Endothelial cell of hepatic sinusoid (primary cell): ENCODE results near the gene FADS3.

Source experiments
- in situ Hi-C: cut with HindIII; loops from 2 replicates; pipeline ENCODE4 v1.10.0; 2017; ENCODE audit warnings: low sequenced_read_pairs

Gene FADS3

DNA sequence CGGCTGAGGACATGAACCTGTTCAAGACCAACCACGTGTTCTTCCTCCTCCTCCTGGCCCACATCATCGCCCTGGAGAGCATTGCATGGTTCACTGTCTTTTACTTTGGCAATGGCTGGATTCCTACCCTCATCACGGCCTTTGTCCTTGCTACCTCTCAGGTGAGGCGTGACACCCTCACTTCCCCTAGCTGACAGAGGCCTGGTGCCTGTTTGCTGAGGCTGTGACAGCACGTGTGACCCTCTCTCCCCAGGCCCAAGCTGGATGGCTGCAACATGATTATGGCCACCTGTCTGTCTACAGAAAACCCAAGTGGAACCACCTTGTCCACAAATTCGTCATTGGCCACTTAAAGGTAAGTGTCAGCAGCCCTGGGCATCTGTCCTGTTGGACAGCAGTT, 51.0 kb downstream of the FADS3 start:
- in situ Hi-C loops = loop anchor here (10.0 kb wide), 1 partner anchor 46 kb away; the partner anchor contains the start of genes FEN1 and TMEM258

DNA sequence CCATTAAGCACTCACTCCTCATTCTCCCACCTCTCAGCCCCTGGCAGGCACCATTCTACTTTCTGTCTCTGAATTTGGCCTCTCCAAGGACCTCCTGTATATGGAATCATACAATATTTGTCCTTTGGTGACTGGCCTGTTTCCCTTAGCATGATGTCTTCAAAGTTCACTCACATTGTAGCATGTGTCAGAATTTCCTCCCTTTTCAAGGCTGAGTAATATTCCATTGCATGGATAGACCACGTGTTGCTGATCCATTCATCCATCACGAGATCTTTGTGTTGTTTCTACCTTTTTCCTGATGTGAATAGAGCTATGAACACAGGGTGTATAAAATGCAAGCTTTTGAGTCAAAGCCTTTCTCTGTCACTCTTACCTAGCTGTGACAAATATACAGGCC, 51.6 kb downstream of the FADS3 start:
- in situ Hi-C loops = loop anchor here (10.0 kb wide), 1 partner anchor 45 kb away; the partner anchor contains the start of genes FEN1 and TMEM258

DNA sequence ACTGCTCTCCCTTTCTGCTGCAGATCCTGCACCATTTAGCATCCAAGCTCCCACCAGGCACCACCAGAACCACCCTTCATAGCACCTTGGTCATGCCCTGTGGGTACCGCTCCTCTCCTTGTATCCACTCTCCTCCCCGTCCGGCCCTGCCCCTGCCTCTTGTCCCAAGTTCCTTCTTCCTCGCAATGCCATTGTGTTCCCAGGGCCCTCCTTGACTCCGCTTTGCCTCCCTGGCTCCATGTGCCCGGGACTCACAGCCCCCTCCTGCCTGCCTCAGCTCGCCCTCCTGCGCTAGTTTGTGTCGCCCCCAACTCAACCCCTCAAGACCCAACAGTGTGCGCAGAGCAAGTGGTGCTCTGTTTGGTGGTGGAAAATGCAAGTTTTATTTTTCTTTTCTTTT, 52.4 kb downstream of the FADS3 start:
- in situ Hi-C loops = no loop called here

DNA sequence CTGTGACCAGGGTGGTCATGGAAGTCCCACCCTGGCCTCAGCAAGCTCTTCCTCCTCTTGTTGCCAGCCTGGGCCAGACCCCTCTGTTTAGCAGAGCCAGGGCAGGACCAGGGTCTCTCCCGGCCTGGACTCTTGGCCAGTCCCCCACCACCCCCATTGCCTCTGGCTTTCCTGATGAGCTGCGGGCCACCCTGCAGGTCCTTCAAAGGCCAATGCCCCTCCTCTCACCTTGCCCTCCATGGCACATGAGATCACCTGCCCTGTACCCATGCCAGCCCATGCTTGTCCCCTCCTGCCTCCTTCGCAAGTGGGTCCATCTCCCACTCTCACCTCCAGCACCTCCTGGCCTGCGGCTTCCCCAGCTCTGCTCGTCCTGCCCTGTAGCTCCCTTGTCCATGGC, 52.8 kb downstream of the FADS3 start:
- in situ Hi-C loops = no loop called here

DNA sequence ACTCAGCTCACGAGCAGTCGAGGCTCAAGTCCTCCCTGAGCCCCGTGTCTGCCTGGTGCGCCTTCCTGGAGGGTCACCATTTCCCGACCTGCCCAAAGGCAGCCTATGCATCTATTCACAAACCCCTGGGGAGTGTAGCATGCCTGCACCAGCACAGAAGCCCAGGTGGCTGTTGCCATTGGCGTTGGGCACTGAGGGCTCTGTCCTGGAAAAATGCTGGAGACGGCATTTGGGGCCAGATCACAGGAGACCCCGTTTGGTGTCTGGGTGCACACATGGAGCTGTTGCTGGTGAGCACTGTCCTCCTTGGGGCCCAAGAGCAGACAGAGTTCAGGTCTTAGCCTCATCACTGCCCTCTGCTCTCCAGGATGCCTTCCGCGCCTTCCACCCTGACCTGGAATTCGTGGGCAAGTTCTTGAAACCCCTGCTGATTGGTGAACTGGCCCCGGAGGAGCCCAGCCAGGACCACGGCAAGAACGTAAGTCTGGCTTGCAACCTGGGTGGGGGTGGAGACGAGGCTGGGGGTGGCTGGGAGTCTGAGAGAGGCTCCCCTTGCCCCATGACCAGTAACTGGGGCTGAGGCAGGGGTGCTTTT, 53.8 kb downstream of the FADS3 start:
- in situ Hi-C loops = no loop called here

DNA sequence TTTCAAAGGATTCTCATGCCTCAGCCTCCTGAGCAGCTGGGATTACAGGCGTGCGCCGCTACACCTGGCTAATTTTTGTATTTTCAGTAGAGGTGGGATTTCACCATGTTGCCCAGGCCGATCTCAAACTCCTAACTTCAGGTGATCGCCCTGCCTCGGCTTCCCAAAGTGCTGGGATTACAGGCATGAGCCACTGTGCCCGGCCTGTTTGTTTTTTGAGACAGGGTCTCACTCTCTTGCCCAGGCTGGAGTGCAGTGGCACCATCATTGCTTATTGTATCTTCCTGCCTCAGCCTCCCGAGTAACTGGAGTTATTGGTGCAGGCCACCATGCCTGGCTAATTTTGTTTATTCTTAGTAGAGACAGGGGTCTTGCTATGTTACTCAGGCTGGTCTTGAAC, 55.2 kb downstream of the FADS3 start:
- in situ Hi-C loops = no loop called here

DNA sequence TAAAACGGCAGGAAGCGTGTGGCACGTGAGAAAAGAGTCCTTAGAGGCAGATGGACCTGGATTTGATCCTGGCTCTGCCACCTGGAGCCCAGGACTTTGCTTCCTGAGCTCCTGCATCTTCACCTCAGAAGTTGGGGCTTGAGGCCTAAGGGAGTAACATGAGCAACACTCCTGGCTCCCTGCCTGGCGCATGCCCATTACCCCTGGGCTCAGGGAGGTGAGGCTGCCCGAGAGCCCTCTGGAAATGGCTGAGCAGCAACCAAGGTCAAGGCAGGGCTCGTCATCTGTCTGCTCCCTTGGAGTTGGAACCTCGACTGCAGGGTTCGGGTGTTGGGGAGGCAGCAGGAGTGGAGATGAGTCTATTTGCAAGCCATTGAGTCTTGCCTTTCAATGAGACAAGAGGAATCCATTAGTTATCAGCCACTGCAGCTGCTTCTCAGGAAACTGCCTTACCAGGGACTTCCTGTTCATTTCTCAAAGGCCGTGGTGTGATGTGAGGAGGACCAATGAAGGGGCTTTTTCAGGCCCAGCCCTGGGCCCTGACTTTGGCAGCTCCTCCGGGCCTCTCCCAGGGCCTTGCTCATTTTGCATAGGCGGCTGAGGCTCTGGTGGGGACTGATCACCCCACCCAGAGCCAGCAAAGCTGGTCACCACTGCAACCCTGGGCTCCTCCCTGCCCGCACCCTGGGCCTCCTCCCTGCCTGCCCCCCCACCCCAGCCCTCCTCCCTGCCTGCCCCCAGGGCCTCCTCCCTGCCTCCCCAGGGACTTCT, 56.9 kb downstream of the FADS3 start:
- in situ Hi-C loops = no loop called here

DNA sequence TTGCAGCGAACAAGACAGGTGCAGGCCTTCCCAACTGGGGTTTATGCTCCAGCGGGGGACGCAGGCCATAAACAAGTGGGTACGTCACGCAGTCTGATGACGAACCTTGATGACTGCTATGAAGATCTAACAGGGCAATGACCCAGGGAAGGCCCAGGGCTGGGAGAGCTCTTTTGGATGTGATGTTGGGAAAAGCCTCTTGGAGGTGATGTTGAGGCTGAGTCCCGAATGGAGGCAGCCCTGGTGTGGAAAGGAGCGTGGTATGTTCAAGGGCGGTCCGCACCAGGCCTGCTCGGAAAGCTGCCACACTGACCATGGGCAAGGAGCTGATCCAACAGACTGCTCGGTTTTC, 57.4 kb downstream of the FADS3 start:
- in situ Hi-C loops = no loop called here

DNA sequence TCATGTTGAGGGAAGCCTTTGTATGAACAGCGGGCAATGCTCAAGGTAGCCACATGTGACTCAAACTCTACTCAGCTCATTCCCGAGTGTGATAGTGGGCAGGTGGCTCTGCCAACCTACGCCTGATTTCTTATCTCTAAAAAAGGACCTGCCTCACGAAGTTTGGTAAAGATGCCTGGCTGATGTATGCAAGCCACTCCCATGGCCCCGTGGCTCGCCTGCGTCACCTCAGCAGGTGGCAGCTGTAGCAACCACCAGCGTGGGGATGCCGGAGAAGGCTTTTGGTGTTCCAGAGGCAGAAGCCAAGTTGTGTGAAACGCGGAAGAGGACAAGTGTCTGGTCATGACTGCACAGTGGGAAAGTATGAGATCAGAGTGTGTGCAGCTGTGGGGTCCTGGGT, 57.9 kb downstream of the FADS3 start:
- in situ Hi-C loops = no loop called here

DNA sequence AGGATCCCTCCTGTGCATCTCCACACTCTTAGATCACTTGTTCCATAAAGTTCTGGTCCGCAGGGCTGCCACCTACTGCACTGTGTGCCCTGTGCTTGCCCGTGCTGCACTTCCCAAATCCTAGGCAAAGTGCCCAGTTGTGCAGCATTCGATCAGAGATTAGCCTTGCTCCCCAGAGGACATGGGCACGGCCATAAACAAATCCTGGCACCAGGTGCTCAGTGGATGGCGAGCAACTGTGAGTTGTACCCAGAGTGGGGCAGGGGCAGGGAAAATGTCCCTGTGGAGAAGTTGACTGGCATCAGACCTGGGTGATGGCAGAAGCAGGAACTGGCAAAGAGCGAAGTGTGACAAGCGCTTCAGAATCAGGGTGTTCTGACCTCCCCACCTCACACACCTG, 58.6 kb downstream of the FADS3 start:
- in situ Hi-C loops = no loop called here

DNA sequence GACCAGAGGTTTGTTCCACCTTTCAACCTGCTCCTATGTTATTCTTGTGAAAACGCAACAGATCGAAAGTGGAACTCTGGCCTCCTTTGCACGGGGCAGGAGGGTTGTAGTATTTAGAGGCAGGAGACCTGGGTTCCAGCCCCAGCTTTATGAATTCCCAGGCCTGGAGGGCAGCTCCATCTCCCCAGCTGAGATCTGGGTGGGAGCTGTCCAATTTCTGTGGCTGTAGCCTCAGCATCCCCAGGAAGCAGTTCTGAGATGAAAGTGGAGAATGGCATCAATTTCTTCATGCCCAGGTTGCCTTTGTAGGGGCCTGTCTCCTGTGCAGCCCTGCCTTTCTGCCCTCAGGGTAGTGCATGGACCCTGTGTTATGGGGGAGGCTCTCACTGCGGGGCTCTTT, 59.1 kb downstream of the FADS3 start:
- in situ Hi-C loops = no loop called here

DNA sequence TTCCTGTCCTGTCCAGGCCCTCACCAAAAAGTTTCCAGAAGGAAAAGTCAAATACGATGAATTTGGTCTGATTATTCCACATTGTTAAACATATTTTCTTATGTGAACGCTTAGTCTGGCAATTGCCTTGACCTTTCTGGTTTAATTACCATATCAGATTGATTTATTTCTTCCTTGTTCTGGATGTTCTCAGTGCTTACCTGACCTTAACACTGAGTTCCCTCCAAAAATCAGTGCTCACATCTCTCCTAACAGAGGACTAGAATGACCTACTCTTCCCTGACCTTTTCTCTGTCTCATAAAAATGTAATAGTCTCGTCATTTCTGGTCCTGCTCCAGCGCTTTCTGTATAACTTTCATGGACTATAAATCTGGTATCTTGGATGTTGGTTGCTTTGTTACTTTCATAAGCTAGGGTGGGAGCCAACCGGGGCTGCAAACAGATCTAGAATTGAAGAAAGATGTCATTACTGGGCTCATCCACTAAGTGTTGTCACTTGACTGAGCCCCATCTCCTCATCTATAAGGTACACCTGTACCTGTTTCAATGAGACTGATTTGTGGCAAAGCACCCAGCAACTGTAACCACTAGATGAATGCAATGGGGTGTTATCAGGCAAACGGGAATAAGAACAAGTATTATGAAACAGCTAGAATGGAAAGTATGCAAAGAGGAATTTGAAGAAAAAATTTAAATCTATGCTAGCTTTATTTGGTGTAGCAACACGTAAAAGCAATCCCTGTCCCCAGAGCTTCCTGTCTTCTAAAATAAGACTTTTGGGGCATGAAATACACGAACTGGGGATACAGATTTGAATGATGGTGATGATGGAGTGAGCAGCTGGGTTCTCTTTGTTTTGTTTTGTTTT, 60.9 kb downstream of the FADS3 start:
- in situ Hi-C loops = no loop called here

DNA sequence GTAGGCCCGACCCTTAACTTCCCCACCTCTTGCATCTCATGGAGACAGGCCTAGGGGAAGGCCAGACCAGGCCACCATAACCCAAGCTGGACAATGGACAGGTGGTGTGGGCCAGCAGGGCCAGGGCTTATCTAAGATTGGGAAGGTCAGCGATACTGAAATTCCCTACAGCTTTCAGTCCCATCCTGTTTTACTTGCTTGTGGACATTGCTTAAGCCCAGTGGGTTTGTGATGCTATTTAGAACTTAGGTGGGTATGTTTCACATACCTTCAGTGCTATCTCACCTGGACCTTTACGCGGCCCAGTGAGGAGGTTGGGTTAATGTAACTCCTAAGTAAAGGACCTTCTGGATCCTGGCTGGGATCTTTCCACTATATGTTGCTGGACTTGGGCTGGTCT, 61.5 kb downstream of the FADS3 start:
- in situ Hi-C loops = no loop called here

DNA sequence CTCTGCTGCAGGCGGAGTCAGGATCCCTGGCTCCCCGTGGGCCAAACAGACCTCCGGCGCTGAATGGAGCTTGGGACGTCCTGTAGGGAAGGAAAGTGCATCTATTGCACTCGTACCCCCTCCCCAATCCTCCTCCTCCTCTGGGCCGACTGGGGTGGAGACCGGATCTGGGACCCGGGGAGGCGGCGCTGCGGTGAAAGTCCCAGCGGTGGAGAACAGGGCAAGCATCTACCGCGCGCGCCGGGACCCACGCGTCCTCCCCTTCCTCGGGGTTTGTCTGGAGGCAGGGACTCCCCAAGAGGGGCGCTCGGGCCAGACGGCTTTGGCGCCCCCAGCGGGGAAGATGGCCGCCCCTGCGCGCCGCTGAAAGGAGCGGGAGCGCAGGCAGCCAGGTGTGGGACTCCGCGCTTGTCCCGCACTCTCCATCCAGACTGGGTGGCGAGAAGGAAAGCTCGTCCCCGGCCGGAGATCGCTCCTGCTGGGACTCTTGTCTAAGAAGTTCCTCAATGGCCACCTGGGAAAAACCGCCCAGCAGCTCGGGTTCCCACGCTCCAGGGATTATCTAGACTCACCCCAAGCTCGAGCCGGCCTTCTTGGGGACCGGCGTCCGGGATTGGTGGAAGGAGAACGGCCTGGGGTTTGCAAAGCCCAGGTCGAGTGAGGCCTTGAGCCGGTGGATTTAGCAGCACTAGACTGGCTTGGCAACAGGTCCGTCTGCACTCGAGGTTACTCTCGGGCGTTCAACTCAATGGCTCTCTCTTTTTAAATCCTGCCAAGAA, 62.5 kb downstream of the FADS3 start:
- in situ Hi-C loops = no loop called here

DNA sequence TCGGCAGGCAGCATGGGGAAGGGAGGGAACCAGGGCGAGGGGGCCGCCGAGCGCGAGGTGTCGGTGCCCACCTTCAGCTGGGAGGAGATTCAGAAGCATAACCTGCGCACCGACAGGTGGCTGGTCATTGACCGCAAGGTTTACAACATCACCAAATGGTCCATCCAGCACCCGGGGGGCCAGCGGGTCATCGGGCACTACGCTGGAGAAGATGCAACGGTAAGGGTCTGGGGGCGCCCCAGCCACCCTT, 63.0 kb downstream of the FADS3 start:
- in situ Hi-C loops = no loop called here

DNA sequence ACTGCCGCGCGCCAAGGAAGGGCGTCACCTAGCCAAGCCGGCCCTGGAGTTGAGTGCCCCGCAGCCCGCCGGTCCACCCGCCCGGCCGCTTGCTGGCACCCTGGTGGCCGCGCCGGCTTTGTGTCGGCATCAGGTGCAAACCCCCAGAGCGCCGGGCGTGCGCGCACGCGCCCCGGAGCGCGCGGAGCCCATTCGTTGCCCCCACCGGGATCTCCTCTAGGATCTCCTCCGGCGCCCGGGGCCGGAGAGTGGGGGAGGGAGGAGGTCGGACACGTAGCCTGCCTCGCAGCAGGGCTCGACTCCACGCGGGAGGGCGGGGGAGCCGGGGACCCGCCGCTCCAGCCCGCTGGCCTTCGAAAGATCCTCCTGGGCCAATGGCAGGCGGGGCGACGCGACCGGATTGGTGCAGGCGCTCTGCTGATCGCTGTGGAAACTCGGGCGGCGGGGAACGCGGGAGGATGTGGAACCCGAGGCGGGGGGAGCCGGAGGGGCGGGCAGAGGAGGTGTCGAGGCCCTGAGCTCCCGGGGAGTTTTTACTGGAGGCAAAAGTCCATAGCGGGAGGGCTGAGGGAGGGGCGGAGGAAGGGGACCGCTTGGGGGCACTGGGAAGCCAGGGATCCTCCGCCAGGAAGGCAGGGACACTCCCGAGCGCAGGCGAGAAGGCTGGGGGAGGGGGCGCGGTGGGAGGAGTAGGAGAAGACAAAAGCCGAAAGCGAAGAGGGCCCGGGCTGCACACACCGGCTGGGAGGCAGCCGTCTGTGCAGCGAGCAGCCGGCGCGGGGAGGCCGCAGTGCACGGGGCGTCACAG, 63.6 kb downstream of the FADS3 start, which contains the start of gene FADS2:
Gene FADS2 (plus strand): TSS at position 730 of the 808 bp plus-strand sequence. CDS start 91 bp downstream, outside the sequence.
- in situ Hi-C loops = no loop called here

DNA sequence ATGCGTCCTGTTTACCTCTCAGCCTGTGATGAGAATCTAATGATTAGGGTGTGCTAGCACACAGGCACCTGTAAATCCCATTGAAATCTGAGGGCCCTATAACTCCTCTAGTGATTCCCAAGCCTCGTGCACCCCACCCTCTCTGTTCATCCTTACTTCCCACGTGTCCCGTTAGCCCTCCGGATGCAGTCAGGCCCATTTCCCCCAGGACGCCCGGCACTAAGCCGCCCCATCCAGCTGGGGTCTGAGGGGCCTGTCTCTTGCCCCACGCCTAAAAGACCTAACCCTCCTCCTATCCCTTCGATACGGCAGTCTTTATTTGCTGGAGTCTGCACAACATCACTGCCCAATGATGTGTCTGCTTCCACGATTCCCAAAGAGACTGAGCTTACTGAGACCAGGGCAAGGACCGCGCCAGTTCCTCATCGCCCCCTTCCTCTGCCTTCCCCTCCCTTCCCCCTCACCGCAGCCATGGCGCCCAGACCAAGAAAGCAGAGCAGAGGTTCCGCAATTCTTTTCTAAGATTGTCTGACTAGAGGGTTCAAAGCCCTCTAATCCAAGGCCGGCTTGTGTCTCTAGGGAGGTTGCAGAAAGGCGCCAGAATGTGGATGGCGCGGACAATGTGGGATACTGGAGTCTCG, 64.3 kb downstream of the FADS3 start:
- in situ Hi-C loops = no loop called here
